Colonic mucosa (tissue), 4 donors: ENCODE data around the gene PRKCE. TPM values are rescaled to one million over a fixed set of nuclear protein-coding genes. Genes with fewer than 3 reads are reported as not detected.

ENCODE experiments used
- DNase-seq: peaks from one replicate; pipeline ENCODE4 v3.0.0-alpha.2; 2020
- H3K27ac ChIP-seq: fragments of 200-600 bp; one replicate; pipeline ENCODE4 v1.8.0; 2021
- H3K27me3 ChIP-seq: fragments of 200-600 bp; one replicate; pipeline ENCODE4 v1.8.0; 2021
- H3K36me3 ChIP-seq: fragments of 200-600 bp; one replicate; pipeline ENCODE4 v1.8.0; 2021
- H3K4me1 ChIP-seq: fragments of 200-600 bp; one replicate; pipeline ENCODE4 v1.8.0; 2021; ENCODE audit warnings: mild to moderate bottlenecking
- H3K4me3 ChIP-seq: fragments of 200-600 bp; one replicate; pipeline ENCODE4 v1.8.0; 2021
- H3K9ac ChIP-seq, 2 donors: one replicate each; pipeline ENCODE4 v1.7.0; 2013; ENCODE audit warnings: control low read depth in 2 of 2, low read depth in 2 of 2, low read length in 2 of 2
- H3K9me3 ChIP-seq: fragments of 200-600 bp; one replicate; pipeline ENCODE4 v1.8.0; 2021
- CTCF ChIP-seq: fragments of 200-600 bp; IDR thresholded peaks from one replicate; pipeline ENCODE4 v1.8.0; 2022; ENCODE audit warnings: antibody characterized with exemption, mild to moderate bottlenecking
- intact Hi-C: fragments of 100-400 bp; cut with DNase I; formaldehyde crosslinking; loops from one replicate; pipeline ENCODE4 v1.14.1; 2022
- total RNA-seq, 2 donors: library from RNA; stranded (reverse); fragmentation: NEBNext Ultra II Directional in 1 of 2; extraction: Animal tissue kit (Norgen Biotek cat#: 25700) in 1 of 2; gene quantifications; one replicate each; pipeline ENCODE4 v1.2.1, GENCODE V29; 2021
- donor health status: healthy.
- donor health status: DM: no; HTN: no; CAD: no.
- donor health status: DM: no; HTN: no; CAD: no.

PRKCE gene
- total RNA-seq, 2 donors from 2014 or later: 17.5 to 25.8 TPM

GRCh38 chr2:46050027-46050426 is 398.6 kb downstream of the PRKCE start:
- Histone ChIP-seq H3K9me3 (no peaks in the 10 kb centered on the region), H3K4me3 (no peak overlapping the region), H3K27me3 (no peaks in the 10 kb centered on the region), H3K9ac (no peak overlapping the region), H3K4me1 (no peaks in the 10 kb centered on the region), H3K36me3 (no peaks in the 10 kb centered on the region), H3K27ac (no peak overlapping the region)
- DNase-seq: no peak
- no peak for TF ChIP-seq CTCF
- intact Hi-C loops: no loop called here

- DNase-seq: no peak
- Histone ChIP-seq H3K9ac (no peak overlapping the region), H3K36me3 (no peaks in the 10 kb centered on the region), H3K9me3 (no peaks in the 10 kb centered on the region), H3K27ac (no peak overlapping the region), H3K4me1 (no peaks in the 10 kb centered on the region), H3K27me3 (no peaks in the 10 kb centered on the region), H3K4me3 (no peak overlapping the region)
- intact Hi-C loops: no loop called here
- no peak for TF ChIP-seq CTCF
These were observed 399.0 kb downstream of the PRKCE start for GRCh38 chr2:46050489-46050888.

GRCh38 chr2:46051085-46051484 is 399.6 kb downstream of the PRKCE start:
- H3K27ac ChIP-seq: no peak overlapping the region
- TF ChIP-seq CTCF: no peak
- no peak for DNase-seq
- H3K9ac ChIP-seq: no peak overlapping the region
- no peak overlapping the region for H3K4me3 ChIP-seq
- H3K9me3 ChIP-seq: no peaks in the 10 kb centered on the region
- H3K36me3 ChIP-seq: no peaks in the 10 kb centered on the region
- no peaks in the 10 kb centered on the region for H3K27me3 ChIP-seq
- intact Hi-C loops: no loop called here
- no peaks in the 10 kb centered on the region for H3K4me1 ChIP-seq

- Histone ChIP-seq H3K36me3 (no peaks in the 10 kb centered on the region), H3K4me1 (no peaks in the 10 kb centered on the region), H3K27me3 (no peaks in the 10 kb centered on the region), H3K9me3 (no peaks in the 10 kb centered on the region), H3K9ac (no peak overlapping the region), H3K4me3 (no peak overlapping the region), H3K27ac (no peak overlapping the region)
- intact Hi-C loops: no loop called here
- no peak for DNase-seq
- TF ChIP-seq CTCF: no peak
These were observed 402.1 kb downstream of the PRKCE start for GRCh38 chr2:46053564-46053963.

- no peak for DNase-seq
- no peak overlapping the region for H3K27ac ChIP-seq
- no peak for TF ChIP-seq CTCF
These were observed 405.1 kb downstream of the PRKCE start for GRCh38 chr2:46056541-46056940.

GRCh38 chr2:46058140-46058539 is 406.7 kb downstream of the PRKCE start:
- H3K4me1 ChIP-seq: no peaks in the 10 kb centered on the region
- no peak for TF ChIP-seq CTCF

More at GRCh38 chr2:46056541-46056940, 405.1 kb downstream of the PRKCE start:
- no peak overlapping the region for H3K4me3 ChIP-seq
- no peak overlapping the region for H3K9ac ChIP-seq
- no peaks in the 10 kb centered on the region for H3K27me3 ChIP-seq
- intact Hi-C loops: no loop called here
- H3K36me3 ChIP-seq: no peaks in the 10 kb centered on the region
- no peaks in the 10 kb centered on the region for H3K9me3 ChIP-seq
- H3K4me1 ChIP-seq: no peaks in the 10 kb centered on the region

More at GRCh38 chr2:46058140-46058539, 406.7 kb downstream of the PRKCE start:
- Histone ChIP-seq H3K27ac (no peak overlapping the region), H3K4me3 (no peak overlapping the region), H3K9ac (no peak overlapping the region), H3K27me3 (no peaks in the 10 kb centered on the region), H3K9me3 (no peaks in the 10 kb centered on the region), H3K36me3 (no peaks in the 10 kb centered on the region)
- no peak for DNase-seq
- intact Hi-C loops: no loop called here
